GM19372 (cell line): ENCODE measurements around the gene CCDC152.
"Not testable (repeated sequence)": the region's sequence is repeated elsewhere in the genome, so short reads cannot be mapped to it uniquely, and the experiment has no call there.

Experiments
- ATAC-seq: cut with Tn5 transposase; IDR thresholded peaks from one replicate; pipeline ENCODE4 v1.9.1; 2021; ENCODE audit warnings: mild to moderate bottlenecking, low read depth, moderate library complexity; ENCODE audit not compliant: unreplicated experiment

CCDC152 gene, protein sequence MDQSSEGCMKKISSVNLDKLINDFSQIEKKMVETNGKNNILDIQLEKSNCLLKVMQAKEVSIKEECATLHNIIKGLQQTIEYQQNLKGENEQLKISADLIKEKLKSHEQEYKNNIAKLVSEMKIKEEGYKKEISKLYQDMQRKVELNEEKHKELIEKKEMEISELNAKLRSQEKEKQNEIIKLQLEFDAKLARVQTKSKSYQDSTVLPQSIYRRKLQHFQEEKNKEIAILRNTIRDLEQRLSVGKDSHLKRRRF

DNA sequence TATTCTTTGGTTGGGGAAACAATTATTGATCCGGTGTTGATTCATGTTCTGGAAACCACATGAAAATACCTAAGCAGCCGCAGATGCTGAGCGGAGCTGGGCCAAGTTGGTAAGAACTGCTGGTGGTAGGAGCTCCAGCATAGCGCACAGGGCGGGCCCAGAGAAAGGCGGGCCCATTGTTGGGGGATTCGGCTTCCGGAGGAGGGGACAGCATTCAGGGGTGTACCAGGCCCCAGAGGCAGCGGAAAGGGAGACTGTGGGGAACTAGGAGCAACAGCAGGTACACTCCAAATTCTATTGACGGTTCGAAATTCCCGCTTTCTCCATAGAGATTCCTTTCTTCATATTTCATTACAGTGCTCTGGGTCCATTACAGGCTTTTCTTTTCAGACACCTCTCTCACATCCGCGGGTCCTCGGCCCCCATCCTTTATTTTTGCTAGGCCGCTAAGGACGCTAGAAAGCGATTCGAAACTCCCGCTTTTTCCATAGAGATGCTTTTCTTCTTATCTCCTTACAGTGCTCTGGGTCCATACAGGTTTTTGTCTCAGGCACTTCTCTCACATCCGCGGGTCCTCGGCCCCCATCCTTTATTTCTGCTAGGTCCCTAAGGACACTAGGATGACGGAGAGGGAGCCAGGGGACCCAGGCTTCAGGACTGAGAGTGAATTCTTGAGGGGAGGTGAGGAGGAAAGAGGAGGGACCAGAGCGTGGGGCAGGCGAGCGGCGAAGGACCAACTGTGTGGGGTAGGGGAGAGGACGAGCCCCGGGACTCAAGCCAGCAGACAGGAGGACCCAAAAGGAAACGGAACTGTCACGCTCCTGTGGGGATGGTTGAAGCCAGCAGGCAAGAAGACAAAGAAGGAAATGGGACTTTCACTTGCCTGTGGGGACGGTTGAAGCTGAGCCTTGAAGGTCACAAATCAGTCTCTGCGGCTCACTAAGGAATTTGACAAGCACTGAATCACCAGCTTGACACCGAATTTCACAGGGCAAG is at the start of gene CCDC152:
CCDC152 (plus strand) TSS at position 213 of the 996 bp plus-strand sequence. CDS start 2,304 bp downstream, outside the sequence.
- peak; percentile 88 for ATAC-seq

DNA sequence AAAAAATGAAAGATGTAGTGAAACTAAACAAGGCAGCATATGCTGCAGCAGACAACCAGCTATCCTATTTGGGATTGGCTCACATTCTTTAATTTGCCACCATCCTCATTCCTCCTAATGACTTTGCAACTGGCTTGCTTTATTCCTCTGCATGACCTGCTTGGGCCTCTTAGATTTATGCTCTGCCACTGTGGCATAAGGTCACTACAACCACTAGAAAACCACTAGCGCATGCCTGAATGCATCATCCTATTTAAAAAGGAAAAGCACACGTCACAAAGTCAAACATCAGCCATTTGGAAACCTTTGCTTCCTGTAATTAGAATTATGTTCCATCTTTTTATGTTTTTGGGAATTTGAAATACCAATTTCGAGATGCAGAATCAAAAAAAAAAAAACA is 40.8 kb upstream of the CCDC152 start:
- ATAC-seq = no peak

DNA sequence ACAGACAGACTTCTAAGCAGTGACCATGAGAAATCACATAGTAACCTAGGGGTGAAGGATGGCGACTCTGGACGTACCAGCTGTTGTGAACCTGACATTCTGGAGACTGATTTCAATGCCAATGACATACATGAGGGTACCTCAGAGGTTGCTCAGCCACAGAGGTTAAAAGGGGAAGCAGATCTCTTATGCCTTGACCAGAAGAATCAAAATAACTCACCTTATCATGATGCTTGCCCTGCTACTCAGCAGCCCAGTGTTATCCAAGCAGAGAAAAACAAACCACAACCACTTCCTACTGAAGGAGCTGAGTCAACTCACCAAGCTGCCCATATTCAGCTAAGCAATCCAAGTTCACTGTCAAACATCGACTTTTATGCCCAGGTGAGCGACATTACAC is 38.0 kb upstream of the CCDC152 start:
- ATAC-seq = no peak

DNA sequence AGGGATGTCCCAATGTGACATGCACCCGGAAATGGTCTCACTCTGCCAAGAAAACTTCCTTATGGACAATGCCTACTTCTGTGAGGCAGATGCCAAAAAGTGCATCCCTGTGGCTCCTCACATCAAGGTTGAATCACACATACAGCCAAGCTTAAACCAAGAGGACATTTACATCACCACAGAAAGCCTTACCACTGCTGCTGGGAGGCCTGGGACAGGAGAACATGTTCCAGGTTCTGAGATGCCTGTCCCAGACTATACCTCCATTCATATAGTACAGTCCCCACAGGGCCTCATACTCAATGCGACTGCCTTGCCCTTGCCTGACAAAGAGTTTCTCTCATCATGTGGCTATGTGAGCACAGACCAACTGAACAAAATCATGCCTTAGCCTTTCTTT is 37.6 kb upstream of the CCDC152 start:
- no peak for ATAC-seq

DNA sequence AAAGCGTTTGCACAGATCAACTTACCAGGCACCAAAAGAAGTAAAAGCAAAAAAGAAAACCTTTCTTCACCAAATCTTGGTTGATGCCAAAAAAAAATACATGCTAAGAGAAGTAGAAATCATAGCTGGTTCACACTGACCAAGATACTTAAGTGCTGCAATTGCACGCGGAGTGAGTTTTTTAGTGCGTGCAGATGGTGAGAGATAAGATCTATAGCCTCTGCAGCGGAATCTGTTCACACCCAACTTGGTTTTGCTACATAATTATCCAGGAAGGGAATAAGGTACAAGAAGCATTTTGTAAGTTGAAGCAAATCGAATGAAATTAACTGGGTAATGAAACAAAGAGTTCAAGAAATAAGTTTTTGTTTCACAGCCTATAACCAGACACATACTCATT is 36.4 kb upstream of the CCDC152 start:
- no peak for ATAC-seq

DNA sequence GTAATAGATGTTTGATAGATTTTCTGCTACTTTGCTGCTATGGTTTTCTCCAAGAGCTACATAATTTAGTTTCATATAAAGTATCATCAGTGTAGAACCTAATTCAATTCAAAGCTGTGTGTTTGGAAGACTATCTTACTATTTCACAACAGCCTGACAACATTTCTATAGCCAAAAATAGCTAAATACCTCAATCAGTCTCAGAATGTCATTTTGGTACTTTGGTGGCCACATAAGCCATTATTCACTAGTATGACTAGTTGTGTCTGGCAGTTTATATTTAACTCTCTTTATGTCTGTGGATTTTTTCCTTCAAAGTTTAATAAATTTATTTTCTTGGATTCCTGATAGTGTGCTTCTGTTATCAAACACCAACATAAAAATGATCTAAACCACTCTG is 35.1 kb upstream of the CCDC152 start:
- no peak for ATAC-seq

DNA sequence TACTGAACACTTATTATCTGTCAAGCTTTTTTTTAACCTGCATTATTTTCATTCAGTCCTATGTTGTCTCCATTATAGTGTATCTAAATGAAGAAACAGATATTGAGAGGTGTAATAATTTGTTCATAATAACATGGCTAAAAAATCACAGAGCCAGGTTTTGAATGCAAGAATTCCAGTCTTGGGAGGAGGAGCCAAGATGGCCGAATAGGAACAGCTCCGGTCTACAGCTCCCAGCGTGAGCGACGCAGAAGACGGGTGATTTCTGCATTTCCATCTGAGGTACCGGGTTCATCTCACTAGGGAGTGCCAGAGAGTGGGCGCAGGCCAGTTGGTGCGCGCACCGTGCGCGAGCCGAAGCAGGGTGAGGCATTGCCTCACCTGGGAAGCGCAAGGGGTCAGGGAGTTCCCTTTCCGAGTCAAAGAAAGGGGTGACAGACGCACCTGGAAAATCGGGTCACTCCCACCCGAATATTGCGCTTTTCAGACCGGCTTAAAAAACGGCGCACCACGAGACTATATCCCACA is 22.0 kb upstream of the CCDC152 start:
- not testable (repeated sequence) for ATAC-seq

DNA sequence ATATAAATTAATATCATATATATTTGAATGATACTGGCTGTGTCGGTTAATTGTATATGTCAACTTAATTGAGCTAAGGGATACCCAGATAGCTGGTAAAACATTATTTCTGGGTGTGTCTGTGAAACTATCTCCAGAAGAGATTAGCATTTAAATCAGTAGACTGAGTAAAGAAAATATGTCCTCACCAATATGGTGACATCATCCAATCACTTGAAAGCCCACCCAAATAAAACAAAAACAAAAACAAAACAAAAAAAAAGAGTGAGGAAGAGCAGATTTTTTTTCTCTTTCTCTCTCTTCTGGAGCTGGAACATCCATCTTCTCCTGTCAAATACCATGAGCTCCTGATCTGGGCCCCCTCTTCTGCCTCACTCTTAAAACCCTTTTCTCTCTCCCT is 15.7 kb upstream of the CCDC152 start:
- ATAC-seq = no peak

DNA sequence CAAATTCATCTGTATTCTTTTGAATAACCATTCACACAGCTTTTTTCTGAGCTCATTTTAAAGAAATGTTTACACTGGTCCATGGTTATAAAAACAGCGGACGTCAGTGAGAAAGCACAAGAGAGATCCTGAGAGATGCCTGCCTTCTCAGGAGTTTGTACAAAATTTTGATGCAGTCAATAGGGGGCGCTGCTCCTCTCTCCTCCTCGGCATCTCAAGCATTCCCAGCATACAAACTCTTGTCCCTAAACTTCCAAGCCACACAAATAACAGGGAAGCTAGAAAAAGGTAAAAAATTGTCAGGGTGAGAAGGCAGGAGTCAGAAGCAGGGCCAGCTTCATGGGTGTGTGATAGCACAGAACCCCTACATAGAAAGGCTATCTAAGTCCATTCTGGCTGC is 11.2 kb upstream of the CCDC152 start:
- ATAC-seq = no peak

DNA sequence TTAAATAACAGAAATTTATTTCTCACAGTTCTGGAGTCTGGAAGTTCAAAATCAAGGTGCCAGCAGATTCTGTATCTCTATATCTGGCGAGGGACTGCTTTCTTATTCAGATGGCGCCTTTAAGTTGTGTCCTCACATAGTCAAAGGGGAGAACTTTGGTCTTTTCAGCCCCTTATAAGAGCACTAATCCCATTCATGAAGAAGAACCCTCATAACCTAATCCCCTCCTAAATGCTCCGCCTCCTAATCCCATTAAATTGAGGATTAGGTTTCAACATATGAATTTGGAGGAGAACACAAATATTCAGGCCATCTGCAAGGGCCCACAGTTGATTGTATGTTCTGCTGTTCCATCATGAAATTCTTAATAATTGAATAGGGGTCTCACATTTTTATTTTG is 10.8 kb upstream of the CCDC152 start:
- no peak for ATAC-seq

DNA sequence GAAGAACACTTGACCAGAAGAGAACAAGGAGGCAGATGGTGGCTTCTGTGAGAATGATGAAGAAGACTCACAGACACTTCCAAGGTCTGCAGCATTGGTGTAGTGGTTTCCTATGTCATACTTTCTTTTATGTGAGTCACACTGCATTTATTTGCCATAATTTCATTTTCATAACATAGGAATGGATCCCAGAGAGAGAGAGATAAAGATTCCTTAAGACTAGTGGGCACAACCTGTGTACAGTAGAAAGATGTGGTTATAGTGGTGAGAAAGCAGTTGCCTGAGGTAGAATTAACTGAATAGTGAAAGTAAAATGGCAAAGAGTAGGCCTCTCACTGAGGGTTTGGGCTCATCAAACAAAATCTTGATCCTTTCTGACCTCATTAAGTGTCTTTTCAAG is 7.6 kb upstream of the CCDC152 start:
- no peak for ATAC-seq

DNA sequence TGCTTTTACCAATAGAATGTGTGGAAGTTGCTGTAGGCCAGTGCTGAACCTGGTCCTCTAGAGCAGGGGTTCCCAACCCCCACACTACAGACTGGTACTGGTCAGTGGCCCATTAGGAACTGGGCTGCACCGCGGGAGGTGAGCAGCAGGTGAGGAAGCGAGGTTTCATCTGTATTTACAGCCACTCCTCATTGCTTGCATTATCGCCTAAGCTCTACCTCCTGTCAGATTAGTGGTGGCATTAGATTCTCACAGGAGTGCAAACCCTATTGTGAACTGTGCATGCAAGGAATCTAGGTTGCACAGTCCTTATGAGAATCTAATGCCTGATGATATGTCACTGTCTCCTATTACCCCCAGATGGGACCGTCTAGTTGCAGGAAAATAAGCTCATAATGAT is 6.1 kb upstream of the CCDC152 start:
- ATAC-seq = no peak

DNA sequence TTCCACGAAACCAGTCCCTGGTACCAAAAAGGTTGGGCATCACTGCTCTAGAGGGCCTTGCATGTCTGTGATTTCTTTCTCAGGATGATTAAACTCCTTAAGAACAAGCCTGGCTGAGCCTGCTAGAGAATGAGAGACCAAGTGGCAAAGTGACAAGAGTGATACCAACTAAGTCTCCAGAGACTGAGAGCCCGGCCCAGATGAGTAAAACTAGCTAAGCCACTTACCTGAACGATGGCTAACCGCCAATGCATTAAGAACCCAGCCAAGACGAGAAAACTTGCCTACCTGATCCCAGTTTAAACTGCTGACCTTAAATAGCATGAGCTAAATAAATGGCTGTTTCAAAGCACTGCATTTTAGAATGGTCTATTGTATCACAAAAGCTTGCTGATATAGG is 5.6 kb upstream of the CCDC152 start:
- no peak for ATAC-seq

DNA sequence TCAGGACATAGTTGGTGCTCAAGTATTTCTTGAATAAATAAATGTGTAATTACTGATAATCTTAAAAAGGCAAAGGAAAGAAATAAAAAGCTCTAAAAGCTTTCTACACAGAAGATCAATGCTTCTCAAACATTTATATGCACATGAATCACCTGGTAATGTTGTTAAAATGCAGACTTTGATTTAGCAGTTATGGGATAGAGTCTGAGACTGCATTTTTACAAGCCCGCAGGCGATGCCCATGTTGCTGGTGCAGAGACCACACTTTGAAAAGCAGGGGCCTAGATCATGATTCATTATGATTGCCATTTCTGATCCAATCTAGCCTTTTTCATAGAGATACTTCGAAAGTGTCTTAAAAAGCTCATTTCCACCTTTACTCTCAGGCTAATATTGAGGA is 3.5 kb upstream of the CCDC152 start:
- ATAC-seq = no peak

DNA sequence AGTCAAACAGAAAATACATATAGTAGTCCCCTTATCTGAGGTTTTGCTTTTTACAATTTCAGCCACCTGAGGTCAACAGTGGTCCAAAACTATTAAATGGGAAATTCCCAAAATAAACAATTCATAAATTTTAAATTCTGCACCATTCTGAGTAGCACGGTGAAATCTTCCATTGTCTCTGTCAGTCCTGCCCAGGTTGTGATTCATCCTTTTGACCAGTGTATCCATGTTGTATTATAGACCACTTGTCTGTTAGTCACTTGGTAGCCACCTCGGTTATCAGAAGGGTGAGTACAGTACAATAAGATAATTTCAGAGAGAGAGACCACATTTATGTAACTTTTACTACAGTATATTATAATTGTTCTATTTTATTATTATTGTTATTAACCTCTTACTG is 2.8 kb downstream of the CCDC152 start:
- ATAC-seq = no peak

DNA sequence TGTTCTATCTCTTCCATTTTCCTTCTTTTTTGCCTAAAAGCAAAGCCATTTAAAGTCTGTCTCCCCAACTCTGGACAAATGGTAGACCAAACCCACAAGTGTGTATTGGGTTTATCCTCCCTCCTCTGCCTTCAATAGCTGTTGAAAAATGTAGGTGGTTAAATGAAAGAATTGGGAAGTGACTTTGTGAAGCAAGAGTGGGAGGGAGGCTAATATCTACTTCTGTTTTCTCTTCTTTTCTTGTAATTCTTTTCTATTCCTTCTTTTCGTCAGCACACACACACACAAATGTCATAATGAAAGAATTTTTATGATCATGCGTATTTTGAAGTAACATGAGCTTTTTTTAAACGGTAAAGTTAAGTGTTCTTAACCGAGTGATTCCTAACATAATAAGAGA is 3.8 kb downstream of the CCDC152 start:
- ATAC-seq = no peak

DNA sequence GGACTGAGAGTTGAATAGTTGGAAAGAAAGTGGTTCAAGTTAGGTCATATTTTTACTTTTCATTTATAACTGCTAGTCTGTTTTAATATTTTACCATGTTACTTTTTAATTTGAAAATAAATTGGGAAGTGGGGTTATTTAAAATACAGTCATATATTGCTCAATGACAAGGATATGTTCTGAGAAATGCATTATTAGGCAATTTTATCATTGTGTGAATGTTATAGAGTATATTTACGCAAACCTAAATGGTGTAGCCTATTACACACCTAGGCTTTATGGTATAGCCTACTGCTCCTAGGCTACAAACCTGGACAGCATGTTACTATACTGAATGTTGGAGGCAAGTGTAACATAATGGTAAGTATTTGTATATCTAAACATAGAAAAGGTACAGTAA is 5.2 kb downstream of the CCDC152 start:
- ATAC-seq = no peak

DNA sequence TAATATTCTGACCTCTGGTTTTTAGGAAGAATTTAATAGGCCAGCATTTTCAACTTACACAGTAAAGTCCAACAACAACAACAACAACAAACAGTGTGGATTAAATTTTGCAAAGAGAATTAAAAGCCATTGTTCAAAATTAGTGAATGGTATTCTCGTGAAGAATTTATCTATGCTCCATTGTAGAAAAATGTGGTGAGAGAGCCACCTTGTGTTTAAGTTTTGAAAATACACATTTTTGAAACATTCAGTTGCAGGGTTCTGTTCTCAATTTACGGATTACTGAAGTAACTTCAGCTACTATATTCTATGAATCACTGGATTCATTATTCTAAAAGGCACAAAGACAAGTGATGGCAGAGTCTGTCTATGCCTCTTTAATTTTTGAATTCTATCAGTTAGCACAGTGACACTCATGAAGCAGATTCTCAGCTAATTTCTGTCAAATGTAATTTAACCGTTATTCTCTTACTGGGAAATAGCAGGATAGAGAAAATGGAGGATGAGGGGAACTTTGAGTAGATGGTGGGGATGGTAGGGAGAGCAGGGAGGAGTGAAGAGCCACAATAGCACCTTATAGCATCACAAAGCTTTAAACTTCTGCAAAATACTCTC is 11.0 kb downstream of the CCDC152 start:
- ATAC-seq = peak; percentile 75

DNA sequence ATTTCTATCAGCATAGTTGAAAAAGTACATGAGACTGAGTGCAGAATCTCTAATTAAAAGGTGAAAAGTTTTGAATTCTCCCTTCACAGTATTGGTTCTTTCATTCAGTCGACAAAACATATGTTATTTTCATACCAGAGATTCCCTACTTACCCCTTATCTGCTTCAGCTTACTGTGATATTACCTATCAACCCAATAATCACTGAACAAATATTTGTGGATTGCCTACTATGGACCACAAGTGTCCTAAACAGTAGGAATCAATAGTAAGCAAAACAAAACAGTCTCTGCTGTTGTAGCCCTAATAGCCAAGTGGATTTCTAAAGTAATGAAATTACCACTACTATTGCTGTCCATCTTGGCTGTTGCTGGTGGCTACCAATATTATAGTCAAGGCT is 11.5 kb downstream of the CCDC152 start:
- no peak for ATAC-seq

DNA sequence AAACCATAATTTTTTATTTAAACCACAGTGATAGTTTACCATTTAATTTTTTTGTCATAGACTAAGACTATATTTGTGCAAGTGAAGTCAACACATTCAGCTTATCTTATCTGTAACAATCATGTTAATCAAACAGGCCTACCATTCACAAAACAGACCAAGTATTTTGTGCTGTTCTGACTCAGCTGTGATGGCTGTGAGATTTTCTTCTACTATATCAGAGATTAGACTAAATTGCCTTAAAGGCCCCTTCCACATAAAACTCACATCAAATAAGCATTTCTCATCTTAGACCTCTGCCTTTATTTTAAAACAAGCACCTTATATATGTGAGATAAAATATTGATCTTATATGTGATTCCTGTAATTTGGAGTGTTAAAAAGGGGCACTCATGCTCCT is 13.4 kb downstream of the CCDC152 start:
- ATAC-seq = no peak
